Measurements from ENCODE around the gene TIGD1.

The TIGD1 gene

DNA sequence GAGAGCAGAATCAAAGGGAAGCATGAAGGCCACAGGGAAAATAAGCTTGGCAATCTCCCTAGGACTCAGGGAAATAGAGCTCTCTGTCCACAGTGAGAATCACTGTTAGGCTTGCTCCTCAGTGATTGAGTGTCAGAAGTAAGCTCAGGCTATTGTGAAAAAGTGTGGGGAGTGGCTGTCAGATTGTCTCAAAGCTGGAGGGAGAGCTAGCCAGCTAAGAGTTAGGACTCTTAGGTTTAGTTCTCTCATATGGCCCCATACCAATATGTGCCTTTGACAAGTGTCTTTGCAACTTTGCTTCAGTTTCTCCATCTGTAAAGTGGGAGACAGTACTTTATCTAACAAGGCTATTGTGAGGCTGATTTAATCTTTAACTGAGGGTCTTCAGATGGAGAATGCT, 17.4 kb upstream of the TIGD1 start:
- Histone ChIP-seq H3K9ac (no peak overlapping the region), H3K4me1 (no peaks in the 10 kb centered on the region), H3K27me3 (ENCODE audit: control insufficient read depth, insufficient read depth, low read length) (no peaks in the 10 kb centered on the region), H3K36me3 (ENCODE audit: control insufficient read depth, insufficient read depth, low read length) (no peaks in the 10 kb centered on the region), H3K9me3 (ENCODE audit: control insufficient read depth, low read length) (no peaks in the 10 kb centered on the region), H3K27ac (no peak overlapping the region), H2AFZ (no peak overlapping the region), H3K4me2 (ENCODE audit: low read length) (no peak overlapping the region), H3K79me2 (no peaks in the 10 kb centered on the region), H3K4me3 (ENCODE audit: low read depth, low read length) (no peak overlapping the region)
- no peak for TF ChIP-seq CTCF (IDR thresholded peaks at IDR 0.05)

DNA sequence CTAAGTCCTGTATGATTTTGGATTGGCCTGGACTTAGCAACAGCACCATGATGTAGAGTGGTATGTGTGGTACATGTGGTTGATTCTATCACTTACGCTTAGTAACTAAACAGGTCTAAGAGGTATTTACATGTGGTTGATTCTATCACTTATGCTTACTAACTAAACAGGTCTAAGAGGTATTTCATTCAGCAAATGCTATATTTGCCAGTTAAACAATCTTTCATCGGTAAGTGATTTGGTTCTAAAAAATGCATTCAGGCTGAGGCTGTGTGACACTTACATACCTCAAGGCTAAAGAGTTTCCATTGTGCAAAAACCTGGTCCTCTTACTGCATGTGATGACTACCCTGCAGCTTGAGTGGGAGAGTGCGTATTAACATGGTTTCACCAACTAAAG, 13.2 kb upstream of the TIGD1 start:
- Histone ChIP-seq H3K4me3 (ENCODE audit: low read depth, low read length) (no peak overlapping the region), H3K36me3 (ENCODE audit: control insufficient read depth, insufficient read depth, low read length) (no peaks in the 10 kb centered on the region), H2AFZ (no peak overlapping the region), H3K9ac (no peak overlapping the region), H3K4me1 (peaks cover 4% of the 10 kb centered on the region), H3K27ac (no peak overlapping the region), H3K4me2 (ENCODE audit: low read length) (no peak overlapping the region), H3K9me3 (ENCODE audit: control insufficient read depth, low read length) (no peaks in the 10 kb centered on the region), H3K79me2 (no peaks in the 10 kb centered on the region), H3K27me3 (ENCODE audit: control insufficient read depth, insufficient read depth, low read length) (no peaks in the 10 kb centered on the region)
- TF ChIP-seq CTCF (IDR thresholded peaks at IDR 0.05): no peak

DNA sequence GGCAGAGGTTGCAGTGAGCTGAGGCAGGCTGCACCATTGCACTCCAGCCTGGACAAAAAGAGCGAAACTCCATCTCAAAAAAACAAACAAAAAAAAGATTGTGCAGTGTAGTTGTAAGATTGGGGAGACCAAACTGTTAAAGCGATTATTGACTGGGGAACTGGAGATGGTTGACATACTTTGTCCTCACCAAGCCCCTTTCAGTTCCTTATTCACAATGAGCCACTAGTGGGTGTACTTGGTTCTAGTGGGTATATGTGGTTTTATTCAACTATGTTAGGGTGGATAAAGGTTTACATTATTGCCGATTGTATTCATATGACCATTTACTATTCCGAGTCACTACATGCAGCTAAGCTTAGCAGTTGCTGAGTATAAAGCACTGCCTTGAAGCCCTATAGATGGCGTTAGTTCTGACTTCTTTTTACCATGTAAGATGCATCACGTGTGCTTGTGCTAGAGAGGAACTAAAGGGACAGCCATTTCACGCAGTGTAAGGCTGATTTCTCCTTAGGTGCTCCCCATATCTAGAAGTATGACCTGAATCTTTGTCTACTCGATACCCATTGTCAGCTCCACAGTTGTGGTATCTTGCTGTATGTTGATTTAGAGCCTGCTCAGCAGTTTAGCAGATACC, 12.3 kb upstream of the TIGD1 start:
- H3K79me2 ChIP-seq: no peaks in the 10 kb centered on the region
- H3K36me3 ChIP-seq (ENCODE audit: control insufficient read depth, insufficient read depth, low read length): no peaks in the 10 kb centered on the region
- no peak overlapping the region for H3K4me2 ChIP-seq (ENCODE audit: low read length)
- TF ChIP-seq CTCF (IDR thresholded peaks at IDR 0.05): no peak
- H2AFZ ChIP-seq: no peak overlapping the region
- no peak overlapping the region for H3K9ac ChIP-seq
- no peak overlapping the region for H3K27ac ChIP-seq
- peaks cover 4% of the 10 kb centered on the region for H3K4me1 ChIP-seq
- H3K9me3 ChIP-seq (ENCODE audit: control insufficient read depth, low read length): no peaks in the 10 kb centered on the region
- H3K4me3 ChIP-seq (ENCODE audit: low read depth, low read length): no peak overlapping the region
- H3K27me3 ChIP-seq (ENCODE audit: control insufficient read depth, insufficient read depth, low read length): no peaks in the 10 kb centered on the region

- no peak for TF ChIP-seq CTCF (IDR thresholded peaks at IDR 0.05)
- Histone ChIP-seq H3K4me3 (ENCODE audit: low read depth, low read length) (no peak overlapping the region), H3K4me2 (ENCODE audit: low read length) (no peak overlapping the region), H3K79me2 (peaks cover 14% of the 10 kb centered on the region), H3K9ac (no peak overlapping the region), H3K9me3 (ENCODE audit: control insufficient read depth, low read length) (no peaks in the 10 kb centered on the region), H3K27me3 (ENCODE audit: control insufficient read depth, insufficient read depth, low read length) (no peaks in the 10 kb centered on the region), H2AFZ (no peak overlapping the region), H3K36me3 (ENCODE audit: control insufficient read depth, insufficient read depth, low read length) (no peaks in the 10 kb centered on the region), H3K27ac (no peak overlapping the region), H3K4me1 (peaks cover 6% of the 10 kb centered on the region)
Observed at GRCh38 chr2:232556426-232556825, 6.1 kb upstream of the TIGD1 start.

DNA sequence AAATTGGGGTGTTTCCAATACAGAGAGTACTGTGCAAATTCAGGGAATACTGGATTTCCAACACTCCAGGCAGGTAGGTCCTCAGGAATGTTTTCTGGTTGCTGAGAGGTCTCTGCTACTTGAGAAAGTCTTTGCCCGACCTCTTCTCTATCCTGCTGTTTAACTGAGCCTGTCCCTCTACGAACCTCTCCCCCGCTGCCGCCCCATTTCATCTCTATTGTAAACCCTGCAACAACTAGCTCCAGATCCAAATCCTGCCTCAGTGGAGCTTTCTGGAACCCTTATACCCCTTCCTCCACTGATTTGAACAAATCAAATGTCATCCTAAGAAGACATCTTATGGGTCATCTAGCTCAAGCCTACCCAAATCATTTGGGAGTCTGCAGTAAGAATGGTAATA, 1.4 kb upstream of the TIGD1 start:
- Histone ChIP-seq H3K4me2 (ENCODE audit: low read length) (peak overlapping the region; percentile 87), H3K9me3 (ENCODE audit: control insufficient read depth, low read length) (no peaks in the 10 kb centered on the region), H3K79me2 (peaks cover 19% of the 10 kb centered on the region), H3K4me1 (peaks cover 8% of the 10 kb centered on the region), H3K27ac (no peak overlapping the region), H3K36me3 (ENCODE audit: control insufficient read depth, insufficient read depth, low read length) (no peaks in the 10 kb centered on the region), H3K9ac (no peak overlapping the region), H3K27me3 (ENCODE audit: control insufficient read depth, insufficient read depth, low read length) (no peaks in the 10 kb centered on the region), H2AFZ (no peak overlapping the region), H3K4me3 (ENCODE audit: low read depth, low read length) (peak overlapping the region; percentile 92)
- no peak for TF ChIP-seq CTCF (IDR thresholded peaks at IDR 0.05)
